Ovary (tissue), 3 donors: ENCODE results near the gene EXOC3.

Experiments used
- EP300 ChIP-seq: sonication (generic); formaldehyde crosslinking; IDR thresholded peaks from one replicate; pipeline ENCODE4 v1.6.1; 2017; ENCODE audit warnings: antibody characterized with exemption
- POLR2A ChIP-seq: fragments of 450-650 bp; IDR thresholded peaks from one replicate; pipeline ENCODE4 v1.6.1; 2017; ENCODE audit warnings: antibody characterized with exemption, mild to moderate bottlenecking, moderate library complexity
- TF ChIP-seq, protein P1 (sequence below), 3 donors: fragments of 450-650 bp in 2 of 3; fragments of 200-600 bp in 1 of 3; IDR thresholded peaks; one replicate each; pipeline versions ENCODE4 v1.5.1 to v1.8.0; 2016 to 2022; ENCODE audit warnings: antibody characterized with exemption in 3 of 3, mild to moderate bottlenecking in 1 of 3
- donor health status: DM: no; HTN: no; CAD: no.

- TF ChIP-seq, protein P1, sequence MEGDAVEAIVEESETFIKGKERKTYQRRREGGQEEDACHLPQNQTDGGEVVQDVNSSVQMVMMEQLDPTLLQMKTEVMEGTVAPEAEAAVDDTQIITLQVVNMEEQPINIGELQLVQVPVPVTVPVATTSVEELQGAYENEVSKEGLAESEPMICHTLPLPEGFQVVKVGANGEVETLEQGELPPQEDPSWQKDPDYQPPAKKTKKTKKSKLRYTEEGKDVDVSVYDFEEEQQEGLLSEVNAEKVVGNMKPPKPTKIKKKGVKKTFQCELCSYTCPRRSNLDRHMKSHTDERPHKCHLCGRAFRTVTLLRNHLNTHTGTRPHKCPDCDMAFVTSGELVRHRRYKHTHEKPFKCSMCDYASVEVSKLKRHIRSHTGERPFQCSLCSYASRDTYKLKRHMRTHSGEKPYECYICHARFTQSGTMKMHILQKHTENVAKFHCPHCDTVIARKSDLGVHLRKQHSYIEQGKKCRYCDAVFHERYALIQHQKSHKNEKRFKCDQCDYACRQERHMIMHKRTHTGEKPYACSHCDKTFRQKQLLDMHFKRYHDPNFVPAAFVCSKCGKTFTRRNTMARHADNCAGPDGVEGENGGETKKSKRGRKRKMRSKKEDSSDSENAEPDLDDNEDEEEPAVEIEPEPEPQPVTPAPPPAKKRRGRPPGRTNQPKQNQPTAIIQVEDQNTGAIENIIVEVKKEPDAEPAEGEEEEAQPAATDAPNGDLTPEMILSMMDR (IDR thresholded peaks at IDR 0.05), result no peak
- no peak for TF ChIP-seq POLR2A
- TF ChIP-seq EP300, result no peak
Observed at GRCh38 chr5:403995-404394, 39.0 kb upstream of the EXOC3 start.
